ENCODE data around the gene SUN5.

- TF ChIP-seq POLR2A (IDR thresholded peaks at IDR 0.05): no peak
- TF ChIP-seq EP300 (IDR thresholded peaks at IDR 0.05): no peak
- no peak for TF ChIP-seq CTCF (IDR thresholded peaks at IDR 0.05)
- TF ChIP-seq POLR2AphosphoS5 (IDR thresholded peaks at IDR 0.05): no peak
Observed at GRCh38 chr20:33028875-33029274, 24.6 kb upstream of the SUN5 start.

Measured in sigmoid colon (tissue), 4 donors.